ENCODE measurements around the gene GNS.

GNS gene

DNA sequence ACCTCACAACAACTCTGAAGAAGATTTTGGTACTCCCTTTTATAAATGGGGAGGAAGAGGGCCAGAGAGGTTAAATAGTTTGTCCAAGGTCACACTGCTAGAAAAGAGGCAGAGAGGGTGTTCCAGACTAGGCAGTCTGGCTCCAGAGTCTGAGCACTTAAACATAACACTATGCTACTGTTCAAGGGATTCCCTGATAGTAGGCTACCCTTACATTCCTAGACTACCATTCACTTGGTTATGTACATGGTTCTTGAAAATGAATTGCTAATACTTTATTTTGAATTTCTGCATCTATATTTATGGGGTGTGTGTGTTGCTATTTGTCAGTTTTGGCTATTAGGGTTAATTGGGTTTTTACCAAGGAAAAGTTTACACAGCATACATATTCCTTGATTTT, 7.2 kb downstream of the GNS start:
- no peak for DNase-seq (ENCODE audit: low spot score)
- TF ChIP-seq, protein P1, sequence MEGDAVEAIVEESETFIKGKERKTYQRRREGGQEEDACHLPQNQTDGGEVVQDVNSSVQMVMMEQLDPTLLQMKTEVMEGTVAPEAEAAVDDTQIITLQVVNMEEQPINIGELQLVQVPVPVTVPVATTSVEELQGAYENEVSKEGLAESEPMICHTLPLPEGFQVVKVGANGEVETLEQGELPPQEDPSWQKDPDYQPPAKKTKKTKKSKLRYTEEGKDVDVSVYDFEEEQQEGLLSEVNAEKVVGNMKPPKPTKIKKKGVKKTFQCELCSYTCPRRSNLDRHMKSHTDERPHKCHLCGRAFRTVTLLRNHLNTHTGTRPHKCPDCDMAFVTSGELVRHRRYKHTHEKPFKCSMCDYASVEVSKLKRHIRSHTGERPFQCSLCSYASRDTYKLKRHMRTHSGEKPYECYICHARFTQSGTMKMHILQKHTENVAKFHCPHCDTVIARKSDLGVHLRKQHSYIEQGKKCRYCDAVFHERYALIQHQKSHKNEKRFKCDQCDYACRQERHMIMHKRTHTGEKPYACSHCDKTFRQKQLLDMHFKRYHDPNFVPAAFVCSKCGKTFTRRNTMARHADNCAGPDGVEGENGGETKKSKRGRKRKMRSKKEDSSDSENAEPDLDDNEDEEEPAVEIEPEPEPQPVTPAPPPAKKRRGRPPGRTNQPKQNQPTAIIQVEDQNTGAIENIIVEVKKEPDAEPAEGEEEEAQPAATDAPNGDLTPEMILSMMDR (IDR thresholded peaks at IDR 0.05; ENCODE audit: extremely low read depth, insufficient read depth, missing control alignments) = no peak
- in situ Hi-C loops (cut with MboI; ENCODE audit: low pct_unique_long_range_greater_than_20kb, low sequenced_read_pairs, unreplicated experiment) = no loop called here

DNA sequence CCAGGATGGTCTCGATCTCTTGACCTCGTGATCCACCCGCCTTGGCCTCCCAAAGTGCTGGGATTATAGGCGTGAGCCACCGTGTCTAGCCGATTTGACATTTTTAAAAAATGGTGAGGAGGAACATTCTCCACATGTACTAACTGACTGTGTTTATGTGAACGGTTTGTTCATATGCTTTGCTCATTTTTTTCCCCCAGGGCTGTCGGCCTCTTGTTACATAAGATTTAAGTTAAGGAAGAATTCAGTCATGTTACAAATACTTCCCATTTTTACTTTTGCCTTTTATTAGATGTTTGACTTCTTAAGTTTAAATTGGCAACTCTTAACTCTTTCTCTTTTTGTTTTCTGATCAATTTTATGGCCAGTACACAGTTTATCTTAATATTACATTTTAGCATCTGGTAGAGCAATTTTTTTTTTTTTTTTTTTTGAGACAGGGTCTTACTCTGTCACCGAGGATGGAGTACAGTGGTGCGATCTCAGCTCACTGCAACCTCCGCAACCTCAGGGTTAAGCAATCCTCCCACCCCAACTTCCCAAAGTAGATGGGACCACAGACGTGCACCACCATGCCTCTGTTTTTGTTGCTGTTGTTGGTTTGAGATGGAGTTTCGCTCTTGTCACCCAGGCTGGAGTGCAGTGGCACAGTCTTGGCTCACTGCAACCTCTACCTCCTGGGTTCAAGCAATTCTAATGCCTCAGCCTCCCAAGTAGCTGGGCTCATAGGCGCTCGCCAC, 9.6 kb downstream of the GNS start:
- TF ChIP-seq, protein P1 (IDR thresholded peaks at IDR 0.05; ENCODE audit: extremely low read depth, insufficient read depth, missing control alignments) = no peak
- DNase-seq (ENCODE audit: low spot score) = no peak
- in situ Hi-C loops (cut with MboI; ENCODE audit: low pct_unique_long_range_greater_than_20kb, low sequenced_read_pairs, unreplicated experiment) = no loop called here

DNA sequence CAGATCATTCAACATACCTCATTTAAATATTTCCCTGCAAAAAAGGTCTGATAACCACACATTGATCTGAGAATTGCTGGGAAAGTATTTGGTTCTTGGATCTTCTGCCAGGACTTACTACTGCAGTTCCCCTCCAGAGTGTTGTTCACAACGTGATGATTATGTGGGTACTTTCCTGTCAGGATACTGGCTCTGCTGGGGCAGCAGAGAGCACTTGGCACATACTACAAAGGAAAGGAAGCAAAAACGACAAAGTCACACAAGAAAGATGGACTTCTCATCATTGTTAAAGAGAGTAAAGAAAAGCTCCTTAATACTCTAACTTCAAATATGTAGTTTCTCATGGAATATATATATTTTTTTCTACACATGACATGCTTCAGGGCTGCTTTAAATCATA, 11.5 kb downstream of the GNS start:
- DNase-seq (ENCODE audit: low spot score) = no peak
- TF ChIP-seq, protein P1 (IDR thresholded peaks at IDR 0.05; ENCODE audit: extremely low read depth, insufficient read depth, missing control alignments) = no peak
- in situ Hi-C loops (cut with MboI; ENCODE audit: low pct_unique_long_range_greater_than_20kb, low sequenced_read_pairs, unreplicated experiment) = no loop called here

DNA sequence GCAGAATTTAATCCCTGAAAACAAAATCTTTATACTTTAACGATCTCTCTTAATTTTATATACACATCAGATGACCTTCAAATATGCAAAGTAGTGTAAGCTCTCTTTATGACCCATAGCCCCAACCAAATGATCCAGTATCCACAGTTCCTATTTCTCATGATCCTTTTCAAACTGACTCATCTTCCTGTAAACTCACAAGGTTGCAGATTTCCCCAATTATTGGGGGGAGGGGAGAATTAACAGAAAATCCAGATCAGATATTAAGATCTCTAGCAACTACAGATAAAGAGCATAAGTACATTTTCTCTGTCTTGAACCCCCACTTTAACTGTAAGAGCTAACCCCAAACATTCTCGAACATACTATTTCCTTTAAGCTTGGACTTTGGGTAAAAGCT, 12.5 kb downstream of the GNS start:
- TF ChIP-seq, protein P1 (IDR thresholded peaks at IDR 0.05; ENCODE audit: extremely low read depth, insufficient read depth, missing control alignments) = no peak
- in situ Hi-C loops (cut with MboI; ENCODE audit: low pct_unique_long_range_greater_than_20kb, low sequenced_read_pairs, unreplicated experiment) = no loop called here
- no peak for DNase-seq (ENCODE audit: low spot score)

DNA sequence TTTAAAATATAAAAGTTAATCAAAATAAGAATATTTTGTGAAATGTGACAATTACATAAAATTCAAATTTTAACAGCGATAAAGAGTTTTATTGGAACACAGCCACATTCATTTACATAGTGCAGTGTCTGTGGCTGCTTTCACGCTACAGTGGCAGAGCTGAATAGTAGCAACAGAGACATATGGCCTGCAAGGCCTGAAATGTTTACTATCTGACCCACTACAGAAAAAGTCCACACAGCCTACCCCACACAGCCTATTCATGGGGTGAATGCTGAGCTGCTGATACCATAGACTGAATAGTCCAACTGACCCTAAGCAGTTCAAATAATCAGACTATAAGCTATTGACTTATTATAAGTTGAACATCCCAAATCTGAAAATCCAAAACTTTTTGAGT, 13.2 kb downstream of the GNS start:
- in situ Hi-C loops (cut with MboI; ENCODE audit: low pct_unique_long_range_greater_than_20kb, low sequenced_read_pairs, unreplicated experiment) = no loop called here
- no peak for DNase-seq (ENCODE audit: low spot score)

DNA sequence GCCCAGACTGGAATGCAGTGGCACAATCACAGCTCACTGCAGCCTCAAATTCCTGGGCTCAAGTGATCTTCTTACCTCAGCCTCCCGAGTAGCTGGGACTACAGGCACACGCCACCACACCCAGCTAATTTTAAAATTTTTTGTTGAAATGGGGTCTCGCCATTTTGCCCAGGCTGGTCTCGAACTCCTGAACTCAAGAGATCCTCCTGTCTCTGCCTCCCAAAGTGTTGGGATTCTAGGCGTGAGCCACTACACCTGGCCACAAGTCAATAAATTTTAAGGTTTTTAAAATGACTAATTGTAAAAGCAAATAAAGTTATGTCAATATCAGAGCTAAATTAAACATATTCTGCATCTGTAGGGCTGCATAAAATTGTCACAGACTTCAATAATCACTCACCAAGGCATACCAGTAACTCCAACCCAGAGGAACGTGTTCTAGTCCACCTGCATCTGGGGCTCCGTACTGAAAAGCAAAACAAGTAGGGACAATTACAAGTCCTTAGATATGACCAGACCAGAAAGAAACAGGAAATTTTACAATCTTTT, 13.9 kb downstream of the GNS start:
- DNase-seq (ENCODE audit: low spot score) = no peak
- TF ChIP-seq, protein P1 (IDR thresholded peaks at IDR 0.05; ENCODE audit: extremely low read depth, insufficient read depth, missing control alignments) = no peak
- in situ Hi-C loops (cut with MboI; ENCODE audit: low pct_unique_long_range_greater_than_20kb, low sequenced_read_pairs, unreplicated experiment) = no loop called here

More for the DNA sequence above, 13.2 kb downstream of the GNS start:
- TF ChIP-seq, protein P1 (IDR thresholded peaks at IDR 0.05; ENCODE audit: extremely low read depth, insufficient read depth, missing control alignments) = no peak

All from GM13977 (cell line).